Measurements from ENCODE around the gene AKR7A2. TPM values are rescaled to one million over a fixed set of nuclear protein-coding genes. Genes with fewer than 3 reads are reported as not detected.
A peak's percentile ranks its signal among the peaks of the same experiment; 100 is the strongest.

The AKR7A2 gene
- polyA plus RNA-seq, 3 donors = 19.5 to 117 (median 89.3) TPM

GRCh38 chr1:19347533-19348172 is 35.7 kb upstream of the AKR7A2 start:
- Mint-ChIP-seq H3K4me3 (peak overlapping the region; percentile 51 to 81), H3K9me3 (peaks cover 0 to 2% (median 0%) of the 10 kb centered on the region in 7 donors), H3K36me3 (peaks cover 66 to 76% of the 10 kb centered on the region in 2 donors), H3K27ac (peak overlapping the region; percentile 35 to 88 (median 73)), H3K4me1 (peaks cover 39% of the 10 kb centered on the region), H3K27me3 (ENCODE audit: low read depth in 3 of 3) (peaks cover 0 to 1% (median 0%) of the 10 kb centered on the region in 3 donors)
- Histone ChIP-seq H3K79me2 (ENCODE audit: insufficient read depth, low read length) (no peaks in the 10 kb centered on the region), H3K4me1 (ENCODE audit: control insufficient read depth in 1 of 2, insufficient read depth in 2 of 2, low read length in 2 of 2) (peaks cover 35 to 45% of the 10 kb centered on the region in 2 donors), H3K36me3 (replicated peaks in 1 of 2; ENCODE audit: control insufficient read depth in 1 of 2, insufficient read depth in 2 of 2, low read length in 2 of 2) (peaks cover 56 to 68% of the 10 kb centered on the region in 2 donors), H2AFZ (ENCODE audit: insufficient read depth, low read depth, low read length, poor library complexity, severe bottlenecking) (no peak overlapping the region), H3K27me3 (ENCODE audit: control insufficient read depth in 2 of 2, insufficient read depth in 2 of 2, low read length in 2 of 2) (no peaks in the 10 kb centered on the region), H3K9me3 (replicated peaks in 1 of 2; ENCODE audit: control insufficient read depth in 1 of 2, insufficient read depth in 1 of 2, low read length in 2 of 2) (no peaks in the 10 kb centered on the region), H3K4me2 (replicated peaks; ENCODE audit: extremely low read depth, low read length, poor library complexity, severe bottlenecking) (peak overlapping the region; percentile 57), H4K20me1 (ENCODE audit: insufficient read depth, low read length) (peaks cover 80% of the 10 kb centered on the region), H3K4me3 (replicated peaks in 1 of 3; ENCODE audit: low read depth in 2 of 3, low read length in 3 of 3) (peak overlapping the region in 1 of 3 experiments; percentile 45), H3K9ac (ENCODE audit: insufficient read depth, low read length, poor library complexity, severe bottlenecking) (no peak overlapping the region), H3K27ac (ENCODE audit: low read depth in 1 of 2, low read length in 2 of 2) (peak overlapping the region; percentile 3 to 64)
- WGBS (ENCODE audit: insufficient coverage) = 21% methylated on average over 14 of the region's 14 CpGs
- TF ChIP-seq CTCF (IDR thresholded peaks at IDR 0.05) = no peak
- peak; percentile 27 to 38 (median 34) for DNase-seq
- intact Hi-C loops (cut with micrococcal nuclease) = loop anchor here (5.0 to 10.0 kb wide), 2 partner anchors 305 to 307 kb away; no protein-coding TSS in a partner anchor

GRCh38 chr1:19346026-19346425 is 34.1 kb upstream of the AKR7A2 start:
- Histone ChIP-seq H3K9ac (ENCODE audit: insufficient read depth, low read length, poor library complexity, severe bottlenecking) (no peak overlapping the region), H3K79me2 (ENCODE audit: insufficient read depth, low read length) (no peaks in the 10 kb centered on the region), H3K27ac (ENCODE audit: low read depth in 1 of 2, low read length in 2 of 2) (peak overlapping the region in 1 of 2 donors; percentile 50), H3K4me1 (ENCODE audit: control insufficient read depth in 1 of 2, insufficient read depth in 2 of 2, low read length in 2 of 2) (peaks cover 35 to 45% of the 10 kb centered on the region in 2 donors), H3K36me3 (replicated peaks in 1 of 2; ENCODE audit: control insufficient read depth in 1 of 2, insufficient read depth in 2 of 2, low read length in 2 of 2) (peaks cover 51 to 69% of the 10 kb centered on the region in 2 donors), H3K27me3 (ENCODE audit: control insufficient read depth in 2 of 2, insufficient read depth in 2 of 2, low read length in 2 of 2) (no peaks in the 10 kb centered on the region), H4K20me1 (ENCODE audit: insufficient read depth, low read length) (peaks cover 81% of the 10 kb centered on the region), H2AFZ (ENCODE audit: insufficient read depth, low read depth, low read length, poor library complexity, severe bottlenecking) (no peak overlapping the region), H3K4me3 (replicated peaks in 1 of 3; ENCODE audit: low read depth in 2 of 3, low read length in 3 of 3) (no peak overlapping the region), H3K4me2 (replicated peaks; ENCODE audit: extremely low read depth, low read length, poor library complexity, severe bottlenecking) (no peak overlapping the region), H3K9me3 (replicated peaks in 1 of 2; ENCODE audit: control insufficient read depth in 1 of 2, insufficient read depth in 1 of 2, low read length in 2 of 2) (no peaks in the 10 kb centered on the region)
- Mint-ChIP-seq H3K9me3 (peaks cover 0 to 2% (median 0%) of the 10 kb centered on the region in 7 donors), H3K27me3 (ENCODE audit: low read depth in 3 of 3) (peaks cover 0 to 1% (median 0%) of the 10 kb centered on the region in 3 donors), H3K4me3 (peak overlapping the region in 1 of 2 donors; percentile 47), H3K36me3 (peaks cover 64 to 76% of the 10 kb centered on the region in 2 donors), H3K4me1 (peaks cover 39% of the 10 kb centered on the region), H3K27ac (peak overlapping the region in 6 of 7 donors; percentile 42 to 75 (median 52))
- peak; percentile 24 to 42 (median 35) for DNase-seq
- TF ChIP-seq CTCF (IDR thresholded peaks at IDR 0.05) = no peak
- intact Hi-C loops (cut with micrococcal nuclease) = loop anchor here (5.0 to 10.0 kb wide), 2 partner anchors 306 to 309 kb away; no protein-coding TSS in a partner anchor
- WGBS (ENCODE audit: insufficient coverage) = no CpG with 5 or more reads among the region's 6 CpGs
